CD4-positive, alpha-beta T cell (primary cell): ENCODE data around the gene HAP1. TPM values are rescaled to one million over a fixed set of nuclear protein-coding genes. Genes with fewer than 3 reads are reported as not detected.

ENCODE experiments used
- ATAC-seq: fragments of 200-7000 bp; cut with Tn5 transposase; one replicate; pipeline ENCODE4 v1.10.0; 2022; ENCODE audit warnings: mild to moderate bottlenecking; ENCODE audit not compliant: poor library complexity
- CTCF ChIA-PET: fragments of 350-600 bp; sonication (Branson Sonifier 250); formaldehyde crosslinking; loops from one replicate; lab custom pipeline; 2021; ENCODE audit warnings: antibody characterized with exemption, inconsistent platforms; lab: Charles Lee
- POLR2A ChIA-PET: fragments of 350-600 bp; sonication (Branson Sonifier 250); formaldehyde crosslinking; loops from one replicate; lab custom pipeline; 2021; ENCODE audit warnings: antibody characterized with exemption, inconsistent platforms; lab: Charles Lee
- DNase-seq, 14 experiments: peaks; one replicate each; pipeline ENCODE4 v3.0.0-alpha.2; 2013 to 2020; ENCODE audit warnings: mixed read lengths in 2 of 14
- H3K27ac ChIP-seq, 2 donors: one replicate each; pipeline versions ENCODE4 v1.5.1 to v1.7.0; 2013; ENCODE audit warnings: low read length in 2 of 2, low read depth in 1 of 2, mild to moderate bottlenecking in 1 of 2
- H3K27me3 ChIP-seq, 2 experiments: 1 replicate in 1 of 2; 2 replicates in 1 of 2; pipeline versions ENCODE4 v1.6.1 to v1.7.0; 2013; ENCODE audit warnings: low read length in 2 of 2, control low read depth in 1 of 2, mild to moderate bottlenecking in 1 of 2, moderate library complexity in 1 of 2; ENCODE audit not compliant: insufficient read depth in 2 of 2, control insufficient read depth in 1 of 2
- H3K36me3 ChIP-seq: one replicate; pipeline ENCODE4 v1.6.1; 2013; ENCODE audit warnings: low read length, control low read depth; ENCODE audit not compliant: insufficient read depth
- H3K4me1 ChIP-seq: one replicate; pipeline ENCODE4 v1.6.1; 2013; ENCODE audit warnings: low read length, control low read depth; ENCODE audit not compliant: insufficient read depth
- H3K4me3 ChIP-seq: one replicate; pipeline ENCODE4 v1.5.1; 2013; ENCODE audit warnings: mild to moderate bottlenecking, low read length, moderate library complexity
- H3K9me3 ChIP-seq, 2 experiments: 1 replicate in 1 of 2; 2 replicates in 1 of 2; pipeline versions ENCODE4 v1.6.1 to v1.7.0; 2013; ENCODE audit warnings: low read length in 2 of 2, mild to moderate bottlenecking in 2 of 2, control low read depth in 1 of 2, moderate library complexity in 1 of 2; ENCODE audit not compliant: control insufficient read depth in 1 of 2, insufficient read depth in 1 of 2
- H3K27ac Mint-ChIP-seq: one replicate; pipeline ENCODE4 v1.8.0; 2020; ENCODE audit warnings: mixed read lengths
- H3K27me3 Mint-ChIP-seq: one replicate; pipeline ENCODE4 v1.8.0; 2021; ENCODE audit warnings: mixed read lengths
- H3K36me3 Mint-ChIP-seq: one replicate; pipeline ENCODE4 v1.8.0; 2021; ENCODE audit warnings: low read depth, mixed read lengths
- H3K4me1 Mint-ChIP-seq: one replicate; pipeline ENCODE4 v1.8.0; 2021; ENCODE audit warnings: low read depth, mixed read lengths
- H3K4me3 Mint-ChIP-seq: one replicate; pipeline ENCODE4 v1.8.0; 2020; ENCODE audit warnings: mild to moderate bottlenecking, mixed read lengths
- H3K9me3 Mint-ChIP-seq: one replicate; pipeline ENCODE4 v1.8.0; 2020; ENCODE audit warnings: mixed read lengths
- intact Hi-C, 2 experiments: fragments of 100-400 bp; cut with DNase I in 1 of 2; cut with micrococcal nuclease in 1 of 2; formaldehyde crosslinking; loops; one replicate each; pipeline versions ENCODE4 v1.15.1 to v1.9.0; 2023 to 2025; cut with DNase I, micrococcal nuclease
- total RNA-seq, 174 experiments: library from RNA in 2 of 174; stranded (reverse) in 2 of 174; gene quantifications; one replicate each; pipeline ENCODE4 v1.2.3 and lab custom pipeline; 2021 to 2026
- TF ChIP-seq, protein P1 (sequence below): fragments of 200-600 bp; IDR thresholded peaks from one replicate; pipeline ENCODE4 v1.8.0; 2022; ENCODE audit warnings: antibody characterized with exemption, mild to moderate bottlenecking

Gene HAP1
- total RNA-seq, 2 experiments from 2014 or later = 0.11 TPM; not detected in 1

- no peaks in the 10 kb centered on the region for H3K9me3 ChIP-seq
- H3K4me1 ChIP-seq = no peaks in the 10 kb centered on the region
- no peak overlapping the region for H3K27ac ChIP-seq
- Mint-ChIP-seq H3K27ac (no peak overlapping the region), H3K4me1 (no peaks in the 10 kb centered on the region), H3K9me3 (no peaks in the 10 kb centered on the region), H3K27me3 (no peaks in the 10 kb centered on the region), H3K4me3 (no peak overlapping the region), H3K36me3 (no peaks in the 10 kb centered on the region)
- TF ChIP-seq, protein P1, sequence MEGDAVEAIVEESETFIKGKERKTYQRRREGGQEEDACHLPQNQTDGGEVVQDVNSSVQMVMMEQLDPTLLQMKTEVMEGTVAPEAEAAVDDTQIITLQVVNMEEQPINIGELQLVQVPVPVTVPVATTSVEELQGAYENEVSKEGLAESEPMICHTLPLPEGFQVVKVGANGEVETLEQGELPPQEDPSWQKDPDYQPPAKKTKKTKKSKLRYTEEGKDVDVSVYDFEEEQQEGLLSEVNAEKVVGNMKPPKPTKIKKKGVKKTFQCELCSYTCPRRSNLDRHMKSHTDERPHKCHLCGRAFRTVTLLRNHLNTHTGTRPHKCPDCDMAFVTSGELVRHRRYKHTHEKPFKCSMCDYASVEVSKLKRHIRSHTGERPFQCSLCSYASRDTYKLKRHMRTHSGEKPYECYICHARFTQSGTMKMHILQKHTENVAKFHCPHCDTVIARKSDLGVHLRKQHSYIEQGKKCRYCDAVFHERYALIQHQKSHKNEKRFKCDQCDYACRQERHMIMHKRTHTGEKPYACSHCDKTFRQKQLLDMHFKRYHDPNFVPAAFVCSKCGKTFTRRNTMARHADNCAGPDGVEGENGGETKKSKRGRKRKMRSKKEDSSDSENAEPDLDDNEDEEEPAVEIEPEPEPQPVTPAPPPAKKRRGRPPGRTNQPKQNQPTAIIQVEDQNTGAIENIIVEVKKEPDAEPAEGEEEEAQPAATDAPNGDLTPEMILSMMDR = no peak
- H3K27me3 ChIP-seq = no peaks in the 10 kb centered on the region
- no peaks in the 10 kb centered on the region for H3K36me3 ChIP-seq
- H3K4me3 ChIP-seq = no peak overlapping the region
- POLR2A ChIA-PET = no interaction called here
- CTCF ChIA-PET = no interaction called here
- DNase-seq (no peak), ATAC-seq (no peak)
- intact Hi-C loops = no loop called here
Observed at GRCh38 chr17:41762391-41762790, 27.9 kb upstream of the HAP1 start.

DNA sequence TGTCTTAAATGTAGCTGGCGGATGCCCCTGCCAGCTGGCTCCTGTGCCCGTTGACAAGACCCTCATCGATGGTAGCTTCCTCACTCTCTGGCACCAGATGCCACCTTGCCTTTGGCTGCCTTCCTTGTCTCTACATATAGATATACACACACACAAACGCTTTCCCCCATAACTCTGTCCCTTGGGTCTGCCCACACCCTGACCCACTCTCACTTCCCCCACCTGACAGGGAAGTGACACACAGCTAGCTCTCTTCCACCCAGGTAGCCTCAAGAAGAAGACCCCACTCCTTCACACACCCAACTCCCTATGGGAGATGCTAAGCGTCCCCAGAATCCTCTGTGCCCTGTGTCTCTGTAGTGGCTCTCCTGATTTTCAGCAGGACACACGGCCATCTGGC is 26.4 kb upstream of the HAP1 start:
- no peak overlapping the region for H3K27ac ChIP-seq
- intact Hi-C loops = no loop called here
- Mint-ChIP-seq H3K36me3 (no peaks in the 10 kb centered on the region), H3K9me3 (no peaks in the 10 kb centered on the region), H3K27ac (no peak overlapping the region), H3K27me3 (no peaks in the 10 kb centered on the region), H3K4me3 (no peak overlapping the region), H3K4me1 (no peaks in the 10 kb centered on the region)
- H3K4me1 ChIP-seq = no peaks in the 10 kb centered on the region
- ChIA-PET POLR2A (no interaction called here), CTCF (no interaction called here)
- H3K4me3 ChIP-seq = no peak overlapping the region
- H3K27me3 ChIP-seq = no peaks in the 10 kb centered on the region
- no peak for DNase-seq
- H3K36me3 ChIP-seq = no peaks in the 10 kb centered on the region
- no peaks in the 10 kb centered on the region for H3K9me3 ChIP-seq
- TF ChIP-seq, protein P1 = no peak
- ATAC-seq = no peak

- intact Hi-C loops = no loop called here
- H3K9me3 Mint-ChIP-seq = no peaks in the 10 kb centered on the region
- POLR2A ChIA-PET = no interaction called here
- no peaks in the 10 kb centered on the region for H3K4me1 Mint-ChIP-seq
- no peak for ATAC-seq
- DNase-seq = no peak
- Histone ChIP-seq H3K36me3 (no peaks in the 10 kb centered on the region), H3K9me3 (no peaks in the 10 kb centered on the region), H3K4me3 (no peak overlapping the region), H3K27ac (no peak overlapping the region), H3K27me3 (no peaks in the 10 kb centered on the region), H3K4me1 (no peaks in the 10 kb centered on the region)
- H3K36me3 Mint-ChIP-seq = no peaks in the 10 kb centered on the region
- TF ChIP-seq, protein P1 = no peak
- no peaks in the 10 kb centered on the region for H3K27me3 Mint-ChIP-seq
- CTCF ChIA-PET = no interaction called here
- H3K27ac Mint-ChIP-seq = no peak overlapping the region
- no peak overlapping the region for H3K4me3 Mint-ChIP-seq
Observed at GRCh38 chr17:41758601-41759000, 24.2 kb upstream of the HAP1 start.
